GM18505 (cell line): ENCODE data around the gene METTL26.
A peak's percentile ranks its signal among the peaks of the same experiment; 100 is the strongest.

Experiments used
- ATAC-seq: cut with Tn5 transposase; IDR thresholded peaks from one replicate; pipeline ENCODE4 v1.9.1; 2021; ENCODE audit not compliant: unreplicated experiment
- POLR2A ChIP-seq: IDR thresholded peaks from 4 replicates; pipeline ENCODE4 v1.6.1; 2011; ENCODE audit warnings: borderline replicate concordance; ENCODE audit not compliant: insufficient read depth, insufficient read length; ENCODE audit errors: extremely low read depth

METTL26 gene

DNA sequence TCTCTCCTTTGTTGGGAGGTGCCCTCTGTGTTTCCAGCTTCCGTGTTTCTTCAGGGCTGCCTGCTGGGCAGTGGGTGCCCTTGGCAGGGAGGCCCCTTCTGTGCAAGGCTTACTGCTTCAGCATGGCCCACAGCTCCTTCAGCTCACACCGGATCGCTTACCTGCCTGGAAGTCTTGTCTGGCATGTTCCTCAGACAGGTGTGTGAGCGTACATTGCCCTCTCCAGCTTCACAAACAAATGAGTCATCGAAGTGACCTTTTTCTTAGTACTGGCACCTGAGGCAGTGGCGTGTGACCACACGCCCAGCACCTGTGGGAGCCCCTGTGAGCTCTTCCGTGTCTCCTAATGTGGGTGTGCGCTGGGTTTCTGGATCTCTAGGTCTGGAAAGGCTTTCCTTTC, 42.7 kb downstream of the METTL26 start:
- TF ChIP-seq POLR2A = no peak
- no peak for ATAC-seq

- no peak for ATAC-seq
- no peak for TF ChIP-seq POLR2A
These were observed 43.4 kb downstream of the METTL26 start for GRCh38 chr16:592518-593306.

DNA sequence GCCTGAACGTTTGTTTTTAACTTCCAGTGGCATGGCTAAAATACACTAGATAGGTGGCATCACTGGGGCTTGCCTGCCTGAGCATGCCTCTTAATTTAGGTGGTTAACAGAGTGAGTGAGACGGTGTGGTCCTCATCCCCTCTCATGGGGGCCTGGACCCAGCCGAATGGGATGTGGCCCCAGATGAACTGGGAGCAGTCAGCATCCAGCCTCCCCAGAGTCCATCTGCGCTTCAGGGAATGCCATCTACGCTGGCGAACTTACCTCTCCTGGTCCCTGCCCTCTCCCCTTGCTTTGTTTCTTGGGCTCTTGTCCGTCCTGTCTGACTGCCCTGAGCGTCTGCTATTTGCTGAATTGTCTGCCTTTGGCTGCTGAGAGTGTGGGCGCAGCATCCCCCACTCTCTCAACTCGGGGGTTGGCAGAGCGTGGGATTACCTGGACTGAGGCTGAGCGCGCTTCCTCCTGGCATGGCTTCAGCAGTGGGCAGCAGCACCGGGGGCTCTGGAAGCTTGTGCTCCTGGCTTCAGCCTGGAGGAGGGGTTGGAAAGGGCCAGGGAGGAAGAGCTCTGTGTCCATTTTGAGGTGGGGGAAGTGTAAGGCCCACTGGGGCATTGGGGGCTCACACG, 44.1 kb downstream of the METTL26 start:
- no peak for TF ChIP-seq POLR2A
- ATAC-seq = no peak

DNA sequence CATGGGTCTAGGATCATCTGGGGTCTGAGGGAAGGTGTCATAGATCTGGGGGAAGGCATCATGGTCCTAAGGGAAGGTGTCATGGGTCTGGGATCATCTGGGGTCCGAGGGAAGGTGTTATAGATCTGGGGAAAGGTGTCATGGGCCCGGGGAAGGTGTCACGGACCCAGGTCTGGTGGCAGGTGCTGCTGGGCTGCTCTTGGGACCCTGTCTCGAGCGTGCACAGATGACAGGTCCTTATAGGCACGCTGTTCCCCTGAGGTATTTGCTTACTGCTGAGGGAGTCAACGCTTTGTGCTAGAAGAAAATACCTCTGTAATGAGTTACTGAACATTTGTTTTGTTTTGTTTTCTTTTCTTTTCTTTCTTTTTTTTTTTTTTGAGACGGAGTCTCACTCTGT, 44.9 kb downstream of the METTL26 start:
- no peak for ATAC-seq
- no peak for TF ChIP-seq POLR2A

- no peak for ATAC-seq
- no peak for TF ChIP-seq POLR2A
These were observed 45.3 kb downstream of the METTL26 start for GRCh38 chr16:590815-591200.

DNA sequence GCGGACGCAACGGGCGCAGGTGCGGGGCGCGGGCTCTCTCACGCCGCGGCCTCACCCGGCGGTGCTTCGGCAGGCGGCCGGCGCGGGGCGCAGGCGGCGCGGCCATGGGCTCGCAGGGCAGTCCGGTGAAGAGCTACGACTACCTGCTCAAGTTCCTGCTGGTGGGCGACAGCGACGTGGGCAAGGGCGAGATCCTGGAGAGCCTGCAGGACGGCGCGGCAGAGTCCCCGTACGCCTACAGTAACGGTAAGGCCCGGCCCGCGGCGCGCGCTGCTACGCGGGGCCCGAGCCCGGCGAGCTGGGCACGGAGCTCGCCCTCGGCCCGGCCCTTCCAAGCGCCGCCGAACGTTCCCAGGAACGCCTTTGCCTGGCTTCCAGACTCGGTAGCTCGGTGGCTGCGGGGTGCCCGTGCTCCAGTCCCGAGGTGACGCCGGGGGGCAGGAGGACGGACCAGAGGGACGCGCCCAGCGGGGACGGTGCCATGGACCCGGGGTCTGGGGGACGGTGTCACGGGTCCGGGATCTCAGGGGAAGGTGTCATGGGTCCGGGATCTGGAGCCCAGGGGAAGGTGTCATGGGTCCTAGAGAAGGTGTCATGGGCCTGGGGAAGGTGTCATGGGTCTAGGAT, 45.8 kb downstream of the METTL26 start:
- ATAC-seq = peak; percentile 2
- no peak for TF ChIP-seq POLR2A

GRCh38 chr16:589658-590187, 46.4 kb downstream of the METTL26 start, which contains the start of gene RAB40C:
Gene RAB40C (plus strand): TSS chr16:590066. CDS start chr16:590292, 226 bp downstream.
- ATAC-seq = peak; percentile 71
- no peak for TF ChIP-seq POLR2A

DNA sequence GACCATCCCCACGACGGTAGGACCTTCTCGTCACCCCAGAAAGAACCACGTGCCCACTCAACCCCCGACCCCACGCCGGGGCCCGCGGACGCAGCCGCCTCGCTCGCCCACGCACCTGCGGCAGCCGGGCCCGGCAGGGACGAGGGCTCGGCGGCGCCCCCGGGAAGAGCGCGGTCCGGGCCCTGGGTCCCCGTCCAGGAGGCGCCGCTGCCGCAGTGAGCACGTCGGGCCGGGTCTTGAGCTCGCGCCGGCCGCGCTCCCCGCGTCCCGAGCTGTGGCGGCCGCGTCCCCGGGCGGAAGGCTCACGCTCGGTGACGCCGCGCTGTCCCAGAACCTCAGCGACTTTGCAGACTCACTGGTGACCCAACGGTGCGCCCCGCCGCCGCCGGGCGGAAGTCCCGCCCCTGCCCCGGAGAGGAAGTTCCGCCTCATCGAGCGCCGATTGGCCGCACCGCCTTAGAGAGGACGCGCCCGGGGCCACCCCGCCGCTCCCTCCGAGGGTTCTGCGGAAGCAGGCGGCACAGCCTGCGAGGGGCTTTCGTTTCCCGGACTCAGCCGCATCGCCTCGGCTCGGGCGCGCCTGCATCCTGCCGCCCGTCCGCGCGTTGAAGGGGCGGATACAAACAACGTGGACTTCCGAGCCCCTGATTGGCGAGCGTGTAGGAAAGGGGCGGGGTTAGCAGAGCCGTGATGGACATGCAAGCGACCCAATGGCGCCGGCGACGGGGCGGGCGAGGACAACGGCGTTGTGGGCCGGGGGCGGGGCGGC, 47.0 kb downstream of the METTL26 start:
- peak; percentile 68 for ATAC-seq
- TF ChIP-seq POLR2A = peak; percentile 83

DNA sequence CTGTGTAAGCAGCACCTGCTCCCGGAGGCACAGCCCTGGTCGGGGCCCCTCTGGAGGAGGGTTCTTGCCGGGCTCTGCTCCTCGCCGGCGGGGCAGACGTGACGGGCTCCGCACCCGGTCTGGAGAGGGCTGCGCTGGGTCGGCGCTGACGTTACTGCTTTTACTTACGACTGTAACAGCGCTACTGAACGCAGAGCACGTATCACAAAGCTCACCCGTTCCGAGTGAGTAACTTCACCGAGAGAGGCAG, 47.5 kb downstream of the METTL26 start:
- ATAC-seq = peak; percentile 1
- no peak for TF ChIP-seq POLR2A

DNA sequence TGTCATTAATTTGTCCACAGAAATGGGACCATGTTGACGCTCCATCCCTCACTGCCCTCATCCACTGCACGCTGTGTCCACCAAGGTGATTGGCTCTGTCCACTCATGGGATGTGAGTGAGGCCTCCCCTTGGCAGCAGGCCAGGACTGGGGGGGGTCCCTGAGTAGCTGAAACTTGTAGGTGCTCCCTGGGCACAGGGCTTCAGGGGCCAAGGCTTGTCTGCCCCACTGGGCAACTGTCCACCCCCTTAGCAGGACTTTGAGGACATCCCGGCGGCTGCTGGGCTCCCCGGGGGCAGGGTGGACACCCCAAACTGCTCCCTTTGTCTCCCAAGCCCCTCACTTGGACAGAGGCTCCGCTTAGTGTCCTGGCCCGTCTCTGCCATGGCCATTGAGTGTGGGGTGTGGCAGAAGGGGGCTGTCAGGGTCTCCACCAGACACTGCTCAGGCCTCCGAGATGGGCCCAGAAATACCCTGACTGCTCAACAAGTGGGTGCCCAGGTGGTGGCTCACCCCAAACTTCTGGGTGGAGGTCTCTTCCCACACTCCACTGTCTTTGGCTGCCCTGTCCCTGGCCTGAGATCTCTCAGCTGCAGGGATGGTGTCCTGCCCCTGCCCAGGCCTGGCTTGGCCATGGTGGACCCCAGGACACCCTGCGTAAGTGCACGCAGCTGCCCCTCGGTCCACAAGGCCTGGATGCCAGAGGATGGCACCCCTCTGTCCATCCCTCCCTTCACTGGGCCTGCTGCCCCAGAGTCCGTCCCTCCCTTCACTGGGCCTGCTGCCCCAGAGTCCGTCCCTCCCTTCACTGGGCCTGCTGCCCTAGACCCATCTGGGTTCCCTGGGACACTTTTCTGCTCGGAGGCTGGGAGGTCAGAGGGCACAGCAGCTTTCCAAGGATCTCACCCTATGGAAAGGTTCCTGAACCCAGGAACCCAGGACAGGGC, 49.2 kb downstream of the METTL26 start:
- TF ChIP-seq POLR2A = no peak
- no peak for ATAC-seq

GRCh38 chr16:586047-586644, 50.0 kb downstream of the METTL26 start:
- no peak for TF ChIP-seq POLR2A
- ATAC-seq = no peak

- no peak for ATAC-seq
- TF ChIP-seq POLR2A = no peak
These were observed 50.8 kb downstream of the METTL26 start for GRCh38 chr16:585351-585750.
